Left lobe of liver (tissue), 2 donors: ENCODE data around the gene GCN1. TPM values are rescaled to one million over a fixed set of nuclear protein-coding genes. Genes with fewer than 3 reads are reported as not detected.

Experiments used
- ATAC-seq: fragments of 200-7000 bp; cut with Tn5 transposase; one replicate; pipeline ENCODE4 v1.9.1; 2020; ENCODE audit warnings: mild to moderate bottlenecking, moderate library complexity
- DNase-seq: peaks from one replicate; pipeline ENCODE4 v3.0.0-alpha.2; 2020; ENCODE audit warnings: low spot score
- total RNA-seq: library from RNA; stranded (reverse); gene quantifications from one replicate; pipeline ENCODE4 v1.2.1, GENCODE V29; 2021
- donor health status: DM: no; HTN: no; CAD: no; lungs with moderate emphysema.
- donor health status: DM: no; HTN: yes; CAD: no.

The GCN1 gene
- total RNA-seq, 1 donor from 2014 or later: 42.7 TPM

GRCh38 chr12:120078868-120079267 is 115.6 kb downstream of the GCN1 start:
- ATAC-seq (no peak), DNase-seq (no peak)

- DNase-seq (no peak), ATAC-seq (no peak)
Observed at GRCh38 chr12:120077260-120077659, 117.3 kb downstream of the GCN1 start.

Other genes with a start within 250 kb of the GCN1 start
- 9.4 TPM for gene BICDL1, start 205.5 kb downstream of the GCN1 start, total RNA-seq
- 16.1 TPM for gene RAB35, start 78.0 kb downstream of the GCN1 start, total RNA-seq
- gene RPLP0, start 6.4 kb upstream of the GCN1 start, total RNA-seq: 743 TPM
- 24.0 TPM for gene PXN, start 71.0 kb upstream of the GCN1 start, total RNA-seq
- 3,631 TPM for gene RNU4-2, start 97.2 kb upstream of the GCN1 start, total RNA-seq
- 1,949 TPM for gene RNU4-1, start 98.5 kb upstream of the GCN1 start, total RNA-seq
- 3.4 TPM for gene SIRT4, start 107.6 kb upstream of the GCN1 start, total RNA-seq
- gene PLA2G1B, start 133.1 kb upstream of the GCN1 start, total RNA-seq: 3.0 TPM
- gene MSI1, start 174.4 kb upstream of the GCN1 start, total RNA-seq: not detected
- 300 TPM for gene COX6A1, start 243.4 kb upstream of the GCN1 start, total RNA-seq